T-helper 2 cell treated with Interferon-gamma antibody and Interleukin-4, amounts not matched to agents 100 ng/mL and 5 ng/mL, for 36 hours (primary cell): ENCODE data around the gene DCDC2C. TPM values are rescaled to one million over a fixed set of nuclear protein-coding genes. Genes with fewer than 3 reads are reported as not detected.

ENCODE experiments used
- intact Hi-C: fragments of 100-400 bp; cut with micrococcal nuclease; formaldehyde crosslinking; loops from one replicate; pipeline ENCODE4 v1.15.1; 2023
- total RNA-seq: library from RNA; stranded (reverse); gene quantifications from 2 replicates; pipeline ENCODE4 v1.2.3, GENCODE V29; 2022

DCDC2C gene
- total RNA-seq, 1 donor from 2014 or later, result not detected

DNA sequence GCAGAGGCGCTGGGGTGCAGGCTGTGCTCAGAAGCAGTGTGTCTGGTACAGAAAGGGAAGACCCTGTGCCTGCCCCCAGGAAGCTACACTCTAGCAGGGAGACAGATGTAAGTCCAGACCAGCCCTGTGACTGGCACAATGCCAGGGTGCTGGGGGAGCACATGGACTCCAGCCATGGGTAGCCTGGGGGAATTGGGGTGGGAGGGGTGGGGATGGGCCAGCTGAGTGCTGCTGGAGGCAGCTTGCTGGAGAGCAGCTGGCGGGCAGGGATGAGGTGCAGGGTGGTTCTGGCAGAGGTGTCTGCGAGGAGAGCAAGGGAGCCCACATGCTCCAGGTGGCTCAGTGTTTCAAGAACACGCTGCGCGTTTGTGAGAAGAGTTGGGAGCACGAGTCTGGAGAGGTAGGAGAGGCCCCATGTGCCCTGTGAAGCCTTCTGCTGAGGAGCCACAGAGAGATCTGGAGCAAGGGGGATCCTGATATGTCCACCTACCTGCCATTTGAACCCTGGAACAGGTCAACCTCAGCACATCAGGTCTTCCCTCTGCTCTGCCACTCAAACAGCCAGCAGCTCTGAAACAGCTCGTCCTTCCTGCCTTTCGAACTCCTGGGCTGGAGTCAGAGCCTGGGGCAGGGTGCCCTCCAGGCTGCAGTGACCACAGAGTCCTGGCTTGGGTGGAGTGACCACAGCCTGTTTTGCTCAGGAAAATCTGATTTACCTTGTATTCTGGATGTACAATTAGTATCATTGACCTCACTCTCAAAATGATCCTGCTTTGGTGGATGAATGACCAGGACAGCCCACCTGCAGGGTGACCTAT, 30.3 kb upstream of the DCDC2C start:
- intact Hi-C loops, result no loop called here

DNA sequence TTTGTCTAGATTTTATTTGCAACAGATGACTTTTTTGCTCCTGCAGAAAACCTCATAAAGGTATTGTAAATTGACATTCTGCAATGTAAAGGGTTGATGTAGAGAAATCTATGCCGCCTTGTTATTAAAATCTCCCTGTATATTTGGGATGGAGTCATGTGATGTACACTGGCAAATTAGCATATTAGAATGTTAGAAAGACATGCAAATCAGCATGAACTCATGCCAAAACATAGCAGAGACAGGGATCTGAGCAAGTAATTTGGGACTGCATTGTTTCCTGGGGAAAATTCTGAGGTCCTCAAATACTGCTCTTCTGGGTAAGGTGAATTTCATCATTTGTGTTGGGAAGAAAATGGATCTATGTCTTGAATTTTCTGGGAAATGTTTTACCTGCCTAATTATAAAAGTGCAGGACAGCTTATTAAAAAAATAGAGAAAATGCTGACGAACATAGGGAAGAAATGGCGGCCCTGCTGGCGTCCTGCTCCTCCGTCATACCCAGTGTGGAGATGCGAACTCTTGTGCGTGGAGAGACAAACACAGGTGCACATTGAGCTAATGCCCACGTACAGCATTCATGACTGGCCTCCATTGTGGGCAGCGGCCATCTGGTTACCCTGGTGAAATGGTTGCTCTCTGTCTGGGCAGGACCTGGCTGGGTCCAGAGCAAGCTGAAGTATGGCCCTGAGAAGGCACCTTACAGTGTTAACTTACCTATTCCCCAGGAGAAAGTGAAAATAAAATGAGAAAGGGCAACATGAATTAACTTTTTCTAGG, 29.1 kb upstream of the DCDC2C start:
- intact Hi-C loops, result no loop called here

DNA sequence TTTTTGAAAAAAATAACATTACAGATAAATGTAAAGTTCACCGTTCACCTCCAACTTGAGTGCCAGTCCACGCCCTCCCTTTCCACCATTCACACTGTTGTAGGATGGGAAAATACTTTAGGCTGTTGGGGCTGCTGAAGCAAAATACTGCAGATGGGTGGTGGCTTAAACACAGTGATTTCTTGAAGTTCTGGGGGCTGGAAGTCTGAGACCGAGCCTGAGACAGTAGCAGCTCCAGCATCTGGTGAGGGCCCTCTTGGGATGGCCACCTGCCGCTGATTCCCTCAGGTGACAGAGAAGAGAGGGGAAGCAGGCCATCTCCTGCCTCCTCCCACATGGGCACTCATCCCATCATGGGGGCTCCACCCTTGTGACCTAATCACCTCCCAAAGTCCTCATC, 27.7 kb upstream of the DCDC2C start:
- intact Hi-C loops, result no loop called here

DNA sequence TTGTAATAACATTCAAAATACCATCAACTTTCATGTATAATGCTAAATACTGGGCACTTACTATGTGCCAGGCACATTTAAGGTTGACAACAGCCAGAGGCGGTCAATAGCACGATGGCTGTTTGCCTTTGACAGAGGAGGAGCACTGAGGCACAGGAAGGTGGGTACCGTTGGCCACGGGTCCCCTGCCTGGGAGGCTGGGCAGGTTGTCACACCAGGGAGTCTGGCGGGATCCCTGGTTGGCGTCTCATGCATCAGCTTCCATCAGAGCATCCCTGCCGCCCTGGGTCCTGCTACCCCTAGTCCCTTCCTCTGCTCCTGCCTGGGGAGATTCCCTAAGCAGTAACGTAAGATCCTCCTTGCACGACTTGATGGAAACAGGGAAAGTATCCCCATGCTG, 25.9 kb upstream of the DCDC2C start:
- intact Hi-C loops, result no loop called here

DNA sequence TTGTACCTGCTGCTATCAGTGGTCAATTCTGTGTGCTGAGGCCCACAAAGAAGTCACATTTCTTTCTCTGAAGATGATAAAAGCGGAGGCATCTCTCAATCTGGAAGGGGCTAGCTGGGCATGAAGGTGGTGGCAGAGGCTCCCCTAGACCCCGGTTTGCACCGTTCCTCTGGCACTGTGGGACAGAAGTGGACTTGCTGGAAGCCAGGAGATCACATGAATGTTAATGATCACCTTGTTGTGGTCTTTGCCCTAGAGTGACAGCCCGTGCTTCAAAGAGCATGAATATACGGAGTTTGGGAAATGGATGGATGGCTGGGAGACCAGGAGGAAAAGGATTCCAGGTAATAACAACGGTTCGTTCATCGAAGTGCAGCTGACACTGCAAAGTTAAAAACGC, 25.2 kb upstream of the DCDC2C start:
- intact Hi-C loops, result no loop called here

DNA sequence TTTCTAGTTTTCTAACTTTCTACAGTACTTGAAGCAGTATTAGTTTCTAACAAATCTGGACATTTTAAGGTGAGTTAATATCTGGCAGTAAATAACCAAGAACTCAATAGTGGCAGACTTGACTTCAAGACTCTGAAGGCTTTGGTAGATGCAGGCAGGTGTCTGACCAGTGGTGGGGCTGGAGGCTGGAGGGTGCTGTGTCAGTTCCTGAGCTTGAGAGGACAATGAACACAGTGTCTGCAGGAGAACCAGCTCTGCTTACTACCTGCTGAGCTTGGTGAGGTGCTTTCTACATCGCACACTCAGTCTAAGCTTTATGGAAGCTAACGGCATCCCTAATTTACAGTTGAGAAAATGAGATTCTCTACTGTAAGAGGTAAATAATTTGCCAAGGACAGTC, 24.2 kb upstream of the DCDC2C start:
- intact Hi-C loops, result no loop called here

DNA sequence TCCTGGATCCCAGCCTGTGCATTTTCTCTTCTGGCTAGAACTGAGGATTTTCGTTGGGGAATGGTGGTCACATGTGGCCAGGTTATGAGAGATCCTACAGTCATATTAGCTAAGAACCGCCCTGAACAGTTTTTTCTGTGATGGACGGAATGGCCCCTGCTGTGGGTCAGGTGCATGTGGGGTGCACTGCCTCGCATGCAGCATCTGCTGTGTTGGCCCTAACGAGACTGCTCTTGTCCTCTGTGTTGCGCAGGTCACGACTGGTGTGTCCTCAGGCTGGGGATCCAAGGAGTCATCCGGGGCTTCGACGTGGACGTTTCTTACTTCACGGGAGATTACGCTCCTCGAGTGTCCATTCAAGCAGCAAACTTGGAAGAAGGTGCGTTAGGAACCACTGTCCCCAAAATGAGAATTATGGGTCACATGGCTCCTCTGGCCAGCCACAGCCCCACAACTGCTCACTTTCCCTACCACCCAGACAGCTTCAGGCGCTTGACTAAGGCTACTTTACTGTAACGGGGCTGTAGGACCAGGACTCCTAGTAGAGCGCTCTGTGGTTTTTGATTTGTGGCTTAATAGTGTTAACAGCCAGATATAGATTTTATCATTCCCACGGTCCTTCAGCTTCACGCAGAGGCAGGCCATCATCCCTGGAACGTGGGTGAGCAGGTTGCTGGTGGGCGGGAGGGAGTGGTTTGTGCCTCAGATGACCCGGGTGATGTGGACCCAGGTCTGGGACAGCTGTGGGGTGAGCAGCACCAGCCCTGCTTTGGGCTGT, 23.6 kb upstream of the DCDC2C start:
- intact Hi-C loops, result no loop called here

DNA sequence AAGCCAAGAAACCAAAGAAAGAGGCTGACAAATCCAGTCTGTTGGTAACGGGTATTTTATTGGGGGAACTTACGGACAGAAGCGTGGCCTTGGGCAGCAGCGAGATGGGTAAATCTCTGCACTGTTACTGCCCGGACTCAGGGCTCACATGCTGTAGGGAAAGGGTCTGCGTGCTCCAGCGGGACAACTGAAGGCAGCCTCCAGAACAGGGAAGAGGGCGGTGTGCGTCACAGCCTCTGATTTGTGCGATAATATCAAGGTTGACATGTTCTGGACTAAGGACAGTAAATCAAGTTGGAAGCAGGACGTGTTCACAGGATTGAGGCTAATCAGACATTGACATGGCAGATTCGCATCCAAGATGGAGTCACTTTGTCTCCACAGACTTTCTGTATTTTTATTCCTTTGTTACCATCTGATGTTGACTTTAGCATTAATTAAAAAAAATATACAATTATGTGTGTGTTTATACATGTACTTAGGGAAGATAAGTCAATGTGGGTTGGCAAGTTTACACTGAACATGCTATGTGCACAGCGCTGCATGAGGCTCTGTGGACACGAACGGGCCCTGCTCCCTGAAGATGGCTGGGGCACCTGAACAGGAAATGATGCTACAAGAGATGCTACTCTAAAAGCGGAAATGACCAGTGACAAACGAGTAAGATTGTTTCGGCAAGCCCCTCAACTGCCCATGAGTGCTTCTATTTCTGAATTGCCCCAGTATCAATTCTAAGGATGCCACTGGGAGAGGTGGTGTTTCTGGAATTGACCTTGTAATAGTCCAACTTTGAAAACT, 22.6 kb upstream of the DCDC2C start:
- intact Hi-C loops, result no loop called here

DNA sequence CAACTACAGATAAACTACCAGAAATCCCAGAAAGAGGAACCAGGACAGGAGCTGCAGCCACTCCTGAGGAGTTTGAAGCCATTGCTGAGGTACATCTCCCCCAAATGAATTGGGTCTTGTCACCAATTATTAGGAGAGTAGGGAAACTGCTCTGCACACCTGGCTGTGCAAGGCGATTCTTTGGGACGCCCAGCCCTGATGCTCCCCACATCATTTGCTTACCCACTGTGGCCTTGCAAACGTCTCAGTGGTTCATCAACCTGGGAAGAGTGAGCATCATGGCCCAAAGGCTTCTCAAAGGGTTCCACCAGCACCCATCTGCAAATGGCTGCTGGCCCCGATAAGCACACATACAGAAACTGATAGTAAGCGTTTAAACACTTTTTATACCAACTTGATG, 21.8 kb upstream of the DCDC2C start:
- intact Hi-C loops, result no loop called here

DNA sequence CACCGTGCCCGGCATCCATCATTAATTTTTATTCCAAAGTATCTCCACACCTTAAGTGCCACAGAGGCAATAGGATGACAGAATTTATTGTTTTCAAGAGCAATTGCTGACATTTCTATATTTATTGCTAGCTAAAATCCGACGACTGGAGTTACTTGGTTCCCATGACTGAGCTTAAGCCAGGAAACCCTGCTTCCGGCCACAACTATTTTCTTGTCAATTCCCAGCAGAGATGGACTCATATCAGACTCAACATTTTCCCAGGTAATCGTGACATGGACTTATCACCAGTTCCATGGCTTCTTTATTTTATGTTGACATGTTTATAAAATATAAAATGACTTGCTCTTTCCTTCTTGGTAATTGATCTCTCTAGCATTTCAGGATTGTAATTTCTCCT, 20.6 kb upstream of the DCDC2C start:
- intact Hi-C loops, result no loop called here

DNA sequence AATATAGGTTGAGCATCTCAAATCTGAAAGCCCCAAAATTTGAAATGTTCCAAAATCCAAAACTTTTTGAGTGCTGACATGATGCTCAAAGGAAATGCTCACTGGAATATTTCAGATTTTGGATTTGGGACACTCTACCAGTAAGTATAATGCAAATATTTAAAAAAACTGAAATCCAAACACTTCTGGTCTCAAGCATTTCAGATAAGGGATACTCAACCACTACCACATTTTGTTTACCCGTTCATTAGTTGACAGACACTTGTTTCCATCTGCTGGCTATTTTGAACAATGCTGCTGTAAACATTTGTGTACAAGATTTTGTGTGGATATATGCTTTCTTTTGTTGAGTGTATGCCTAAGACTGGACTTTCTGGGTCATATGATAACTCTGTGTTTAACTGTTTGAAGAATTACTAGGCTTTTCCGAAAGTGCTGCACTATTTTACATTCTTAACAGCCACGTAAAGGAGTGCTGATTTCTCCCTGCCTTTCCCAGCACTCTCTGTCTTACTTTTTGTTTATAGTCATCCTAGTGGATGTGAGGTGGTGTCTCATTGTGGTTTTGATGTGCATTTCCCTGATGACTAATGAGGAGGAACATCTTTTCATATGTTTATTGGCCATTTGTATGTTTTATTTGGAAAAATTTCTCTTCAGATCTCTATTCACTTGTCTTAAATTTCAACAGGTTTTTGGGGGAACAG, 19.5 kb upstream of the DCDC2C start:
- intact Hi-C loops, result no loop called here

DNA sequence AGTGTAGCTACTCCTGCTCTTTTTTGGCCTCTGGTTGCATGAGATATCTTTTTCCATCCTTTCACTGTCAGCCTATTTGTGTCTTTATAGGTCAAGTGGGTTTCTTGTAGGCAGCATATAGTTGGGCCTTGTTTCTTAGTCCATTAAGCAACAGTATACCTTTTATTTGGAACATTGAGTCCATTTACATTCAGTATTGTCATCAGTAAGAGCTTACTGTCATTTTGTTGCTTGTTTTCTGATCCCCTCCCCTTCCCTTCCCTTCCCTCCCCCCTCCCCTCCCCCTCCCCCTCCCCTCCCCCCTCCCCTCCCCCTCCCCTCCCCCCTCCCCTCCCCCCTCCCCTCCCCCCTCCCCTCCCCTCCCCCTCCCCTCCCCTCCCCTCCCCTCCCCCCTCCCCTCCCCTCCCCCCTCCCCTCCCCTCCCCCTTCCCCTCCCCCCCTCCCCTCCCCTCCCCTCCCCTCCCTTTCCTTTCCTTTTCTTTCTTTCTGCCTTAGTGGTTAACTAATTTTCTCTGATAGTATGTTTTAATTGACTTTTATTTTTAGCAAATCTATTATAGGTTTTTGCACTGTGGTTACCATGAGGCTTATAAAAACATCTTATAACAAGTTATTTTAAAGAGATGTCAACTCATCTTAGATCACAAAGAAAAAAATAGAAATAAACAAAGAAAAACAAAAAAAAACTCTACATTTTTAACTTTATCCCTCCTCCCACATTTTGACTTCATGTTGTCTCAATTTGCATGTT, 13.2 kb upstream of the DCDC2C start:
- intact Hi-C loops, result no loop called here

DNA sequence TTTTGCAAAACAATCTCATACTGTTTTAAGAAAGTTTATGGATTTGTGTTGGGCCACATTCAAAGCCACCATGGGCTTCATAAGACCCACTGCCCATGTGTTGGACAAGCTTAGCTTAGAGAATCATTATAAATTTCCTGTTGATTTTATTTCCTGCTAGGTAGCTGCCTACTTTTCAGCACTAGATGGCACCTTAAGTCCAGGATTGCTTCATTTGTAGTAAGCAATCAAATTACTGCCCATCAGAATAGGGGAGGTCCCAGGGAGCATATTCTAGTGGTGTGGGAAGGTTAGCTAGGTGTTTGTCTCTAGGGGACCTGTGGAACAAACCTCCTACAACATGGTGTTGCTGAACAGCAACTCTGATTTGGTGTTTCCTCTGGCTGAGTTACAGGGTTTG, 11.0 kb upstream of the DCDC2C start:
- intact Hi-C loops, result no loop called here

DNA sequence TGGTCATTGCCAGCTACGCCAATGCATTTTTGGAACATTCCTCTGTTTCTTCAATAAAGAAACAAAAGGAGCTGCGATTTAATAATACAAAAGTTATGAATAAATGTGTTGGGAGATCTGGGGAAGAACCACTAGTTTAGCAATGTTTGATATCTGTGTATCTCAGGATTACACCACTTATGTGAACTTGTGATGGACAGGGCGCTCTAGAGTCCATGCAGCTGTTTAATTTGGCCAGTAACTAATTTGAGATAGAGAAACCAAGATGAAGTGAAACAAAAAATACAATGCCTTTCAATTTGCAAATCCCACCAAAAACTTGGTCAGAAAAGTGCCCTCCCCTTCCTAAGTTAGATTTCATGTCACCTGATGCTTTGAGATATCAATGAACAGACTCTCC, 6.8 kb upstream of the DCDC2C start:
- intact Hi-C loops, result no loop called here

DNA sequence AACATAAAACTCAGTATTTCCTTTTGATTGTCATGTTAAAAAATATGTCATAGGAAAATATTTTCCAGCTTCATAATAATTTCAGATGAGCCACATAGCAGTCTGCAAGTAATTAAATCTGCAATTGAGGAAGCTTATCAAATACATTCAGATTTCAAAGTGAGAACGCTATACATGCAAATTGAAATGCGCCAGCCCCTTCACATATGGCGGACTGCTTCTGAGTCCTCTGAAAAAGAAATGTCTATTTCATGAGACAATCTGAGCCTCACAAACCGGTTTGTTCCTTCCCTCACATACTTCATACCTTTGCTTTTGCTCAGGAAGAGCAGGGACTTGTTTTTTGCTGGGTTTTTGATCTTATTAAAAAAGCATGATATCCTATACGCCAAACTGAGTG, 2.3 kb upstream of the DCDC2C start:
- intact Hi-C loops, result no loop called here

DNA sequence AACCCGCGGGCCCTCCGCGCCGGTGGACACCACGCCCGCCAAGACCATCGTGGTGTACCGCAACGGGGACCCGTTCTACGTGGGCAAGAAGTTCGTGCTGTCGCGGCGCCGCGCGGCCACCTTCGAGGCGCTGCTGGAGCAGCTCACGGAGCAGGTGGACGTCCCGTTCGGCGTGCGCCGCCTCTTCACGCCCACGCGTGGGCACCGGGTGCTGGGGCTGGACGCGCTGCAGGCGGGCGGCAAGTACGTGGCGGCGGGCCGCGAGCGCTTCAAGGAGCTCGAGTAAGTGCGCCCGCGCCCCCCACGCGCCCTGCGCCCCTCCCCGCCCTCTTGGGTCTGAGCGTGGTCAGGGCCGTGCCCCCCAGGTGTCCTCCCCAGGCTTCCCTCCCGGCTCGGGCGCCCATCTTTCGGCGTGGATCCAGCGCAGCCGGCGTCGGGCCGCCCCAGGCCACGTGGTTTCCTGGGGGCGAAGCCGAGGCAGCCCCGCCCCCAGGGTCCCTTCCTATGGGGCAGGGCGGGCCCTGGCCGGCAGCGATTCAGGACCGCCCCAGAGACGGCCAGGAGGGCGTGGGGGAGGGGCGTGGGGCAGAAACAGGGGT, 481 bp downstream of the DCDC2C start:
- intact Hi-C loops, result no loop called here

DNA sequence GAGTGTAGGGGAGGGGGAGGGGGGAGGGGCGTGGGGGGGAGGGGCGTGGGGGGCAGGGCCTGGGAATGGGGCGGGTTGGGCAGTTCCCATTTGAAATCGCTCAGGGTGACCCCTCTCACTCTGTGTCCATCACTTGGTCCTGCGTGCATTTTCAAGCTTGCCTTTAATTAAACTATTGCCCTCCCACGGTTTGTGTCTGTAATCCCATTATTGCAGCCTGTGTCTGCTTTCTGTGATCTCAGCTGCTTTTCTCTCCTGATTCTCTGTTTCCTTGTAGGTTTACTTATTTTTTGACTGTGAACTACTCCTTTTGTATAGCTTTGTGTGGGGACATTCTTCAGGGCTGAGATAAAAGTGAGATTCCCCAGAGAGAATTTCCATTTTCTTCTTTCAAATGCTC, 1.3 kb downstream of the DCDC2C start:
- intact Hi-C loops, result no loop called here

DNA sequence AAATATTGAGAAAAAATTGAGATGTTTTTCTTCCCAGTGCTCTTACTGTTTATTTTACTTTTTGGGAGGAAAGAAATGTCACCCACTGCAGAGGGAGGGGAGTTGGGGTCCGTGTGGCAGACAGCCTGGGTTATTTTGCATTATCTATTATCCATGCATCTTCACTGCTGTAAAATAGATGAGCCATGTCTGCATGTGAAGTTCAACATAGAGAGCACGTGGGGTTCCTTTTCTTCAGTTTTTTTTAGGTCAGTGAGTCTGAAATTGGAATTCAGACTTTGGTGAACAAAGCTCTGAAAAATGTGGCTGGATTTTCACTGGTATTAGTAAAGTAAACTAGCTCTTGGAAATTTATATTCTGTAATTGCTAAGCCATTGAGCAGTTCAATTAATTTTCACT, 2.4 kb downstream of the DCDC2C start:
- intact Hi-C loops, result no loop called here

DNA sequence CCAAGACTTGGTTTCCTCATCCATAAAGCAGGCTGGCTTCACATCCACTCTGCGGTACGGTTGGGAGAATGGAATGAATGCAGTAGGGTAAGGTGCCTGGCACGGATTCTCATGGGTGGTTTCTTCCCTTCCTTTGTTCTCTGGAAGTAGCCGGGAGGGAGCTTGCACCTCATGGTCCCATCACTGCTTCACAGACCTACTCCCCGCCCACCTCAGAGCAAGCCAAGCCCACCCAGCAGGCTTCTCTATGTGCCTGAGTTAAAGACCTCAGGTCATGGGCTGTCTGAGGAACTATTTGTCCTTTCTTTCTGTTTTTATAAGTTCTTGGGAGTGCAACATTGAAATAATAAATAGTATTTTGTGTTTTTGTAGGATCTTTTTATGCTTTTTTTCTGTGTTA, 3.5 kb downstream of the DCDC2C start:
- intact Hi-C loops, result no loop called here

DNA sequence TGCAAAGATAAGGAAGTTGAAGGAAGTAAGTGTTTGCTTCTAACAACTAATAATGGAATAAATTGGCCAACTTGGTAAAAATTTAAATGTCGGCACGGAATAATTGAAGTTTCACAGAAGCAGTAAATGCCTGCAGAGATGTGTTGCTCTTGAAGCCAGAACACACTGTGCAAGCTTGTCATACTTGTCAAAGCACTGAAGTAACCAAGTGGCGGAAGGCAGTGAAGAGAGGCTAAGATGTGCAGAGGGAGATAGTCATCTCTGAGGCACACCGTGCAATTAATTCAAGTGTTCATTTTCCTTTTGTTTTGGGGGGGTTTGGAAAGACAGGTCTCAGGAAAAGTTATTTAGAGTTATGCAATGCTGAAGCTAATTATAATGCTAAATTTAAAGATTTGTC, 5.2 kb downstream of the DCDC2C start:
- intact Hi-C loops, result no loop called here
